ENCODE results near the gene PRKCQ.
"Not testable (repeated sequence)": the region's sequence is repeated elsewhere in the genome, so short reads cannot be mapped to it uniquely, and the experiment has no call there.

PRKCQ gene

DNA sequence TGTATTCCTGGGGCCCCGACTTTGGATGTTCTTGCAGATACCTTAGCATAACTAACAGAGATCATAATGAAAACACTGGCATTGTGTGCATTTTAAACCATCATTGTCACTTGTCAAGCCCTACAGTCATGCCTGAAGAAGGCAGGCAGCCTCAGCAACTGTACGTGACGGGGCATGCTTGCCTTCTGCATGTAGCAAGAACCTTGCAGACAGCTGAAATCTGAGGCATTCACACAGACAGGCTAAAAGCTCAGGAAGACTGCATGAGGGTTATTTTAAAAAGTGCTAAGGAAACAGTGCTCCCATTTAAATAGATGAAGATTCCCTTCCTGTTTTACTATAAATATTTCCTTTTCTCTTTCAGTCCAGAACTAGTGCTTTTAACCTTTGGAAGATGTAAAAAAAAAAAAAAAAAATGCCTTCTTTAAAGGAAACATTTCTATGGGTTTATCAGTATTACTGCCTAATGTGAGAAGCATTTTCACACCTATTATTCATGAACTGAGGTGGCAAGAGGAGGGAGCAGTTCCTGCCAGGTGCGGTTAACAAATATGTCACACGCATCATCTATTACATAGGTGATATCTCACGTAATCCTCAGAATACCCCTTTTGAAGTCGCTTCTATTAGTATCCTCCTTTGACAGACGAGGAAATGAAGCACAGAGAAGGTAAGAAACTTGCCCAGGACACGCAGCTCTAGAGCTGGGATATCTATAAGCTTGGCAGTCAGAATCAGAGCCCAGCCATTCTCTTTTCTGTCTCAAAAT lies 88.1 kb downstream of the PRKCQ start:
- TF ChIP-seq ZNF274 (IDR thresholded peaks at IDR 0.05; ENCODE audit: low read depth, low read length) = no peak

DNA sequence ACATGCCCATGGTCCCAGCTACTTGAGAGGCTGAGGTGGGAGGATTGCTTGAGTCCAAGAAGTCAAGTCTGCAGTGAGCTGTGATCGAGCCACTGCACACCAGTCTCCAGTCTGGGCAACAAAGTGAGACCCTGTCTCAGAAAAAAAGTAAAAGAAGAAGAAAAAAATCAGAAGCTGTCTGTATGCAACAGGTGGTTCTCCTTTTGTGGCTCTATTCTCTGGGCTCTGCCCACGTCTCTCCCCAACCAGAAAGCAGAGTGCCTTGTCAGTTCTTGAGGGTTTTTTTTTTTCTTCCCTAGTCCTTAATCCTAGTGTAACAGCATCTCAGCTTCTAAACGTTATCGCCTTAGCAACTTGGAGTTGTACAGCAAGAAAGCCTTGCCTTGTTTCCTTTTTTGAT lies 89.5 kb downstream of the PRKCQ start:
- no peak overlapping the region for H3K4me3 ChIP-seq (ENCODE audit: low read length)
- no peak for TF ChIP-seq ZNF274 (IDR thresholded peaks at IDR 0.05; ENCODE audit: low read depth, low read length)

More for the DNA sequence above, 88.1 kb downstream of the PRKCQ start:
- no peak overlapping the region for H3K4me3 ChIP-seq (ENCODE audit: low read length)

DNA sequence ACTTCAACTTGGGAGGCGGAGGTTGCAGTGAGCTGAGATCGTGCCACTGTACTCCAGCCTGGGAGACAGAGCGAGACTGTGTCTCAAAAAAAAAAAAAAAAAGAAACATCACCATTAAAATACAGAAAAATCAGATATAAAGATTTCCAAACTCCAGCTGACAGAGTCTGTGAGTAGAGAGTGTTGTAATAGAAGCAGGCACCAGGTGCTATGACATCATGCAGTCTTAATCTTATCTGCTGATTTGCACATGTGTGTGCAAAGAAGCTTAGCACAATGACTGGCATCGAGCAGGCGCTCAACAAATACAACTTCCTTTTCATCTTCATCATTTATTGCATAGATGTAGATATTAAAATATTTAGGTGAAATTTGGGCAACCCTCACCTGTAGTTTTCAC lies 92.2 kb downstream of the PRKCQ start:
- TF ChIP-seq ZNF274 (IDR thresholded peaks at IDR 0.05; ENCODE audit: low read depth, low read length) = no peak
- no peak overlapping the region for H3K4me3 ChIP-seq (ENCODE audit: low read length)

DNA sequence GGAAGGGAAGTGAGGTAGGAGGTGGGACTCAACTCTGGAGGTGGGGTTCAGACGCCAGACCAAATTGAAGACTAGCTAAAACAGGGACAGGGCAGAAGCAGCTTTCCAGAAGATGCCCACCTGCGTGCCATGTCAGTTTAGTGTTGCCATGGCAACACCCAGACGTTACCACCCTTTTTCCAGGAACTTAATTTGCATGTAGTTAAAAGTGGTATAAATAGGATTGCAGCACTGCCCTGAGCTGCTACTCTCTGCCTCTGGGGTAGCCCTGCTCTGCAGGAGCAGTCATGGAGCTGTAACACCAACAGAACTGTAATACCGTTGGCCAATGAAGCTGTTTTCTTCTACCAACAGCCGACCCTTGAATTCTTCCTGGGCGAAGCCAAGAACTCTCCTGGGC lies 93.8 kb downstream of the PRKCQ start:
- no peak overlapping the region for H3K4me3 ChIP-seq (ENCODE audit: low read length)
- TF ChIP-seq ZNF274 (IDR thresholded peaks at IDR 0.05; ENCODE audit: low read depth, low read length) = no peak

DNA sequence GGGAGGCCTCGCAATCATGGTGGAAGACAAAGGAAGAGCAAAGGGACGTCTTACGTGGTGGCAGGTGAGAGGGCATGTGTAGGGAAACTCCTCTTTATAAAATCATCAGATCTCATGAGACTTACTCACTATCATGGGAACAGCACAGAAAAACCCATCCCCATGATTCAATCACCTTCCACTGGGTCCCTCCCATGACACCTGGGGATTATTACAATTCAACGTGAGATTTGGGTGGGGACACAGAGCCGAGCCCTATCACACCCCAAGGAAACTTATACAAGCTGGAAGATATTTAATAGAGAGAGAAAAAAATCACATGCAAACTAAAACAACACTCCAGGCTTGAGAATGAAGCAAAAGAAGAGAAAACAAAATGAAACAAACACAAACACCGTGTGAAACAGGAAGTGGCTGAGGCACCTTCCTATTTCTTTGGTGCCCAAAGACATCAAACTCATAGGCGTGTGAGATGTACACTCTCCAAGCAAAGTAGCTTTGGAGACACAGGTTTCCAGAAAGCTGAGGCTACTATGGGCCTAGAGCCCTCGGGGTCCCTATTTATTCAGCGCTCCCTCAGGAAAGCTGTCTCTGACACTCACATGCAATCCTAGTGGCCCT lies 97.2 kb downstream of the PRKCQ start:
- H3K4me3 ChIP-seq (ENCODE audit: low read length) = no peak overlapping the region
- no peak for TF ChIP-seq ZNF274 (IDR thresholded peaks at IDR 0.05; ENCODE audit: low read depth, low read length)

DNA sequence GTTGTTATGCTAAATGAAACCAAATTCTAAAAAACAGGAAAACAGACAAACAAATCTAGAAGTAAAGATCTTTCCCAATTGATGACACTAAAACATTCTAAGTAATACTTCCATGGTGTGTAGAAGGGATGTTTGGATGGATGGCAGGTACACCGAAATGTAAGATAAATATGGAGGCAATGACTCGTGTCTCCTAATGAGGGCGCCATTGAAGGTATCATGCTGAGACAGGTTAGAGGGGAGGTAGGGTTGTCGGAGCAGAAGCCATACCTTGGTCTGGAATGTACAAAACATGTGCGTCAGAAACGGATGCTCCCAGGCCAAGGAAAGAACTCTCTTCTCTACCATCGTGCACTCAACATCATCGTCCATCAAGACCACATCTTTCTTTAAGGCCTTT lies 101.4 kb downstream of the PRKCQ start:
- H3K4me3 ChIP-seq (ENCODE audit: low read length) = no peak overlapping the region
- no peak for TF ChIP-seq ZNF274 (IDR thresholded peaks at IDR 0.05; ENCODE audit: low read depth, low read length)

DNA sequence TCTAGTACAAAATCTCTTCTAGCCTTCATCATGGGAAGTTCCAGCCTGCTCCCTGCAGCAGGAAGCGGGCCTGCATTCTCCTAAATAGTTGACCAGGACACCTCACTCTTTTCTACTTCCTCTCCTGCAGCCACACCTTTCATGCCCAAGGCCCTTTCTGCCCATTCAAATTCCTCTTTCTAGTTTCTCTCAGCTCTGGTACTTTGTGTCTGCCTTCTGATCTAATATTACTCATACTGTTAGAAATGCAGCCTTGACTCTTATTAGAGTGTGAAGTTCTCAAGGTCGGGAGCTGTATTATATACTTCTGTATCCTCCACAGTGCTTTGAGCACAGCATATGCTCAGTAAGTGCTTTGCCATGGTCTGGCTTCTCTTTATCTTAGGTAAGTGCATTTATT lies 103.1 kb downstream of the PRKCQ start:
- H3K4me3 ChIP-seq (ENCODE audit: low read length) = no peak overlapping the region
- no peak for TF ChIP-seq ZNF274 (IDR thresholded peaks at IDR 0.05; ENCODE audit: low read depth, low read length)

DNA sequence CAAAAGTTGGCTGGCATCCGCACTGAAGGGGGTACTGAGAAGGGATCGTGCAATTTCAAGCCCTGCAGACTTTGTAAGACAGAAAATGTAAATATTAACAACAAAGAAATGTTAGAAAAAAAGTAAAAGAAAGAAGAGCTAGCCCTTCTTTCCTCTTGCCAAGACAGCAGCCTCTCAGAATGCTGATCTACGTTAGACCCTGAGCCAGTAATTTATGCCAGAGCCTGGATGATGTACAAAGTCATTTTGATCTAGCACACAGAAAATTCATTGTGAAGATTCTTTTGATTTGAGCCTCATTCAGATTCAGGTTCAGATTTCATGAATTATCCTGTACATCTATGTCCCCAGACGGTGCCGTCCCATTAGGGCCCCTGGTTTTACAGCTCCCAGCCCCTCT lies 105.2 kb downstream of the PRKCQ start:
- TF ChIP-seq ZNF274 (IDR thresholded peaks at IDR 0.05; ENCODE audit: low read depth, low read length) = no peak
- H3K4me3 ChIP-seq (ENCODE audit: low read length) = no peak overlapping the region

DNA sequence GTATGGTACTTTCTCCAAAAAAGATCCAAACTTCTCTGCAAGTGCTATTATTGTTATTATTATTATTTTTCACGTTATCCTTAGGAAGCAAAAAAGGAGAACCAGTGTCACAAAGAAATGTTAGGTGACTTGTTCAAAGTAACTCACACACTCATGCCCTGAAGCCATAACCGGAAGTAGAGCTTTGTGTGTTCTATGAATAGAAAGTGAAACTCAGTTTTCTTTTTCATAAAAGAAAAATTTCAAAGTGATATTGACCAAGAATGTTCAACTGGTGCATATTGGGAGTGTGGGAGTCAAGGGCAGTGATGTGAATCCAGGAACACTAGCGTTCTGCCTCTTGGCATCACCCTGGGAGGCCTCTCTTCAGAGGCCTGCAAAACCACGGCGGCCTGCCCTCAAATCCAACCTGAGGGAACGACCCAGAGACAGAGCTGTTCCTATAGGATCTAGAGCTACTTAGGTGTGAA lies 106.1 kb downstream of the PRKCQ start:
- no peak for TF ChIP-seq ZNF274 (IDR thresholded peaks at IDR 0.05; ENCODE audit: low read depth, low read length)
- peak overlapping the region; percentile 55; the same call in 1 of the 2 replicates for H3K4me3 ChIP-seq (ENCODE audit: low read length)

DNA sequence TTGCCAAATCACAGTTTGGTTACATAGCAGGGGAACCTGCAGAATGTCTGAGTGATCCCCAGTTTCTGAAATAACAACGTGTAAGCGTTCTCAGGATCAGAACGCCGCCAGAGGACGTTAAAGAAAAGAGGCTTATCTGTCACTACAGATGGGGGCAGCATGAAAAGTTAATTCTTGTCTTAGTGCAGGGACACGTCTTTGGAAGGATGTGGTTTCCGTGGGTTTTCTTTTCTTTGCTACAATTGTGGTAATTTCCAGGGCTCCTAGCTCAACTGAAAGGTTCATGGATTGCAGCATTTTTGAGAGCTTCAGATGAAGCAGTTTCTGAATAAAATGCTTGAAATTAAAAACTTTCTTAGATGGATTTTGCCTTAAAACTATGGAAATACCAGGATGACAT lies 106.6 kb downstream of the PRKCQ start:
- no peak overlapping the region for H3K4me3 ChIP-seq (ENCODE audit: low read length)
- TF ChIP-seq ZNF274 (IDR thresholded peaks at IDR 0.05; ENCODE audit: low read depth, low read length) = no peak

DNA sequence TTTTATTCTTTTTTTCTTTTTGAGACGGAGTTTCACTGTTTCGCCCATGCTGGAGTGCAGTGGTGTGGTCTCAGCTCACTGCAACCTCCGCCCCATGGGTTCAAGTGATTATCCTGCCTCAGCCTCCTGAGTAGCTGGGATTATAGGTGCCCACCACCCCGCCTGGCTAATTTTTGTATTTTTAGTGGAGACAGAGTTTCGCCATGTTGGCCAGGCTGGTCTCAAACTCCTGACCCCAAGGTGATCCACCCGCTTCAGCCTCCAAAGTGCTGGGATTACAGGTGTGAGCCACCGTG lies 107.4 kb downstream of the PRKCQ start:
- H3K4me3 ChIP-seq (ENCODE audit: low read length) = not testable (repeated sequence)

DNA sequence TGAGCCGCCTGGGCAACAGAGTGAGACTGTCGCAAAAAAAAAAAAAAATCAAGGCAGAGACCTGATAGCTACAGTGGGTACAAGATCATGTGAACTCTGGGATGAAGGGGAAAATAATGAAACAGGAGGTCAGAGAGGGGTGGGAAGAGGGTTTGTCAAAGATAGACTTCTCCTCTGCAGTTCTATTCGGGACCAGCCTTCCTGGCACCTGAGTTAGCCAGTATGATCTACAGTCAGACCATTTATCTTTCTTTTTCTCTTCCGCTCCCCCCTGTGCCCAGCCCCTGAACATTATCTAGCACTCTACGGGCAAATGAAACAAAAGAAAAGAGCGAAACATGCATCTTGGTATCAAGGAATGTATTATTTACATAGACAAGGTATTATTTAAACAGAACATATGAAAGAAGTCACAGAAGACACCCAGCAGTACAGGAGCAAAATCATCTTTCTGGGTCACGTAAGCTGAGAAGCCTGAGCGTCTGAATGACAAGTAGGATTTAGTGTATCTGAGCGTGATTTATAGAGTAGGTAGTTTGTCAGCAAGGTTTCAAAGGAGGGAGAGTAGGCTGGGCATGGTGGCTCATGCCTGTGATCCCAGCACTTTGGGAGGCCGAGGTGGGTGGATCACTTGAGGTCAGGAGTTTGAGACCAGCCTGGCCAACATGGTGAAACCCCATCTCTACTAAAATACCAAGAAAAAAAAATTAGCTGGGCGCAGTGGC lies 109.0 kb downstream of the PRKCQ start:
- no peak for TF ChIP-seq ZNF274 (IDR thresholded peaks at IDR 0.05; ENCODE audit: low read depth, low read length)
- H3K4me3 ChIP-seq (ENCODE audit: low read length) = no peak overlapping the region

DNA sequence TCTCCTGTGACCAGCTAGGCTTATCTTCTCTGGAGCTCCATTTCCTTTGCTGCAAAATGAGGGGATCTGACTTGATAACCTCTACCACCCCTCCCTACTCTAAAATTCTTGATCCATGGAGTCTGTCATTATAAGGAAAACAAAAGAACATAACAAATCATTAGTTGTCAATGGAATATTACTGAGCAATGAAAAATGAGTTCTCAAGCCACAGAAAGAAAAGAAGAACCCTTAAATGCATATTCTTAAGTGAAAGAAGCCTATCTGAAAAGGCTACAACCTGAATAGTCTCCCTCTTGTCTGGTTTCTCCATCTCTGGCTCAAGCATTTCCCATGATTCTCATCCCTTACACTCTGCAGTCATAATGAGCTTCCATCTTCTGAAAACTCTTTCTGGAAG lies 110.4 kb downstream of the PRKCQ start:
- H3K4me3 ChIP-seq (ENCODE audit: low read length) = no peak overlapping the region
- no peak for TF ChIP-seq ZNF274 (IDR thresholded peaks at IDR 0.05; ENCODE audit: low read depth, low read length)

DNA sequence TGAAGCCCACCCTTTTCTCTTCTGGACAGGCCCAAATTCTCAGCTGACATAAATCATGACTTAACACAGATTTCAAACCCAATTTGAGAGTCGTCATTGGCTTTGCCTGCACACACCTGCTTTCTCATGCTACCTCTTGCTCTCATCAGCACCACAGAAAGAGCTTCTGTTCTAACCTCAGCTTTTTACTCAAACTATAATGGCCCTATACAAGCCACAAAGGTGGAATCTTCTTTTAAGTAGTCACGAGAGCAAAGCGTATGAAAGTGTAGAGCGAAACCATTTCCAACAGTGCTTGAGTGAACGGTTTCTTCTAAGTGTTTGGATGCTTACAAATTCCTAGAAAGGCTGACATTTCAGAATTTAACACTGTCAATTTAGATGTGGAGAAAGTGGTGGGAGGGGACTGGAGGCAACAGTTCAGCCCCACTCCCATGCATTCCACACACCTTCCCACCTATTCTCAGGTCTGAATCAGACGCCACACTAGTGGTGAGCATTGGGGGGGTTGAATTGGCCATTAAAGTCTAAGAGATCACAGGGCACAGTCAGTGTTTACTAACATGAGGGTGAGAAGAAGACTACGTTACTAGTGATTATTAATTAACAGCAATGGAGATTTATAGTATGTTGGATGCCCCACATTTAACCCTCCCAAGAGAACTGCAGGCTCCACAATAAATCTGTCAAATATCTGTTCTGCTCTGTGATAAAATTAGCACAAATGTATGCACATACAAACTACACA lies 114.0 kb downstream of the PRKCQ start:
- no peak overlapping the region for H3K4me3 ChIP-seq (ENCODE audit: low read length)

More for the DNA sequence above, 114.0 kb downstream of the PRKCQ start:
- TF ChIP-seq ZNF274 (IDR thresholded peaks at IDR 0.05; ENCODE audit: low read depth, low read length) = no peak

Data from GM08714 (cell line).